ENCODE results near the gene TM9SF4.

GRCh38 chr20:32181606-32182005 lies 72.1 kb downstream of the TM9SF4 start:
- TF ChIP-seq EZH2 (IDR thresholded peaks at IDR 0.05; ENCODE audit: insufficient read depth, poor library complexity, severe bottlenecking): no peak
- no peak for TF ChIP-seq EZH2phosphoT487 (IDR thresholded peaks at IDR 0.05; ENCODE audit: insufficient read depth, low read depth)
